Endodermal cell (in vitro differentiated cells): ENCODE results near the gene PTPRQ. TPM values are rescaled to one million over a fixed set of nuclear protein-coding genes. Genes with fewer than 3 reads are reported as not detected.

Experiments
- DNase-seq: peaks from one replicate; pipeline ENCODE4 v3.0.0-alpha.2; 2017
- H3K27ac ChIP-seq: 2 replicates; pipeline ENCODE4 v1.5.1; 2013; ENCODE audit warnings: mild to moderate bottlenecking, low read depth, low read length, moderate library complexity
- H3K27me3 ChIP-seq: 2 replicates; pipeline ENCODE4 v1.6.1; 2013; ENCODE audit warnings: mild to moderate bottlenecking, low read length, moderate library complexity; ENCODE audit not compliant: insufficient read depth, control insufficient read depth, poor library complexity, severe bottlenecking
- H3K36me3 ChIP-seq: 2 replicates; pipeline ENCODE4 v1.7.0; 2013; ENCODE audit warnings: mild to moderate bottlenecking, low read length, moderate library complexity; ENCODE audit not compliant: control insufficient read depth, insufficient read depth
- H3K4me1 ChIP-seq: one replicate; pipeline ENCODE4 v1.7.0; 2013; ENCODE audit warnings: low read length; ENCODE audit not compliant: control insufficient read depth, insufficient read depth
- H3K4me3 ChIP-seq: 2 replicates; pipeline ENCODE4 v1.5.1; 2013; ENCODE audit warnings: mild to moderate bottlenecking, low read length, moderate library complexity
- H3K9ac ChIP-seq: 2 replicates; pipeline ENCODE4 v1.6.1; 2013; ENCODE audit warnings: mild to moderate bottlenecking, low read length, moderate library complexity; ENCODE audit not compliant: poor library complexity, severe bottlenecking; ENCODE audit errors: extremely low read depth
- H3K9me3 ChIP-seq: 2 replicates; pipeline ENCODE4 v1.6.1; 2013; ENCODE audit warnings: mild to moderate bottlenecking, low read length, moderate library complexity; ENCODE audit not compliant: control insufficient read depth
- H3K27ac Mint-ChIP-seq: 2 replicates; pipeline ENCODE4 v1.8.0; 2020; ENCODE audit warnings: mixed read lengths
- H3K27me3 Mint-ChIP-seq: 2 replicates; pipeline ENCODE4 v1.8.0; 2021; ENCODE audit warnings: mild to moderate bottlenecking, mixed read lengths; ENCODE audit not compliant: insufficient read depth
- H3K36me3 Mint-ChIP-seq: 2 replicates; pipeline ENCODE4 v1.8.0; 2020; ENCODE audit warnings: low read depth, mixed read lengths
- H3K4me1 Mint-ChIP-seq: 2 replicates; pipeline ENCODE4 v1.8.0; 2020; ENCODE audit warnings: mixed read lengths
- H3K4me3 Mint-ChIP-seq: 2 replicates; pipeline ENCODE4 v1.8.0; 2020; ENCODE audit warnings: mild to moderate bottlenecking, moderate library complexity, mixed read lengths
- H3K9me3 Mint-ChIP-seq: 2 replicates; pipeline ENCODE4 v1.8.0; 2020; ENCODE audit warnings: mild to moderate bottlenecking, mixed read lengths
- CTCF ChIP-seq: fragments of 200-600 bp; sonication (generic); conservative IDR thresholded peaks from 2 replicates; pipeline ENCODE4 v1.5.0; 2021; ENCODE audit warnings: antibody characterized with exemption, mild to moderate bottlenecking
- WGBS, 2 experiments: methylation state at CpG; one replicate each; pipeline versions ENCODE4 v1.1.5 to v1.1.7; 2013; ENCODE audit warnings: missing lambda C conversion rate in 2 of 2, mixed read lengths in 1 of 2; ENCODE audit not compliant: insufficient coverage in 1 of 2, insufficient read length in 1 of 2; 5-methylcytosine and 5-hydroxymethylcytosine counted together
- total RNA-seq, 2 donors: library from RNA; stranded (reverse); fragmentation: NEBNext Ultra II Directional in 1 of 2; extraction: Animal tissue kit (Norgen Biotek cat#: 25700) in 1 of 2; gene quantifications; 2 replicates in 1 of 2; 3 replicates in 1 of 2; pipeline ENCODE4 v1.2.1, GENCODE V29; 2021

PTPRQ gene
- total RNA-seq, 2 donors from 2014 or later: 0.13 TPM; not detected in 1

GRCh38 chr12:80622271-80622670, 178.2 kb downstream of the PTPRQ start:
- H3K4me3 Mint-ChIP-seq: no peak overlapping the region
- no peaks in the 10 kb centered on the region for H3K36me3 Mint-ChIP-seq
- Histone ChIP-seq H3K9ac (no peak overlapping the region), H3K4me1 (no peaks in the 10 kb centered on the region), H3K4me3 (no peak overlapping the region), H3K27me3 (no peaks in the 10 kb centered on the region), H3K36me3 (no peaks in the 10 kb centered on the region), H3K27ac (no peak overlapping the region), H3K9me3 (no peaks in the 10 kb centered on the region)
- WGBS, 2 experiments: 80 to 100% methylated on average over 1 of the region's 1 CpG
- no peaks in the 10 kb centered on the region for H3K27me3 Mint-ChIP-seq
- H3K4me1 Mint-ChIP-seq: peaks cover 8% of the 10 kb centered on the region
- TF ChIP-seq CTCF: peak; percentile 27
- H3K27ac Mint-ChIP-seq: no peak overlapping the region
- no peaks in the 10 kb centered on the region for H3K9me3 Mint-ChIP-seq
- no peak for DNase-seq

GRCh38 chr12:80625051-80625450, 181.0 kb downstream of the PTPRQ start:
- TF ChIP-seq CTCF: no peak
- no peak for DNase-seq
- Histone ChIP-seq H3K27ac (no peak overlapping the region), H3K9ac (no peak overlapping the region), H3K4me3 (no peak overlapping the region), H3K27me3 (no peaks in the 10 kb centered on the region), H3K4me1 (no peaks in the 10 kb centered on the region), H3K36me3 (no peaks in the 10 kb centered on the region), H3K9me3 (no peaks in the 10 kb centered on the region)
- Mint-ChIP-seq H3K9me3 (no peaks in the 10 kb centered on the region), H3K4me1 (peaks cover 16% of the 10 kb centered on the region), H3K27me3 (no peaks in the 10 kb centered on the region), H3K36me3 (no peaks in the 10 kb centered on the region), H3K4me3 (no peak overlapping the region), H3K27ac (no peak overlapping the region)
- 89% methylated on average over 1 of the region's 1 CpG; no CpG with 5 or more reads in 1 of the 2 experiments for WGBS, 2 experiments

GRCh38 chr12:80625901-80626300, 181.9 kb downstream of the PTPRQ start:
- Mint-ChIP-seq H3K27ac (no peak overlapping the region), H3K36me3 (no peaks in the 10 kb centered on the region)
- no peak for DNase-seq

More at GRCh38 chr12:80625901-80626300, 181.9 kb downstream of the PTPRQ start:
- no peaks in the 10 kb centered on the region for H3K4me1 ChIP-seq
- H3K9me3 ChIP-seq: no peaks in the 10 kb centered on the region
- no peak overlapping the region for H3K4me3 ChIP-seq
- H3K4me3 Mint-ChIP-seq: no peak overlapping the region
- WGBS, 2 experiments: 92 to 94% methylated on average over 2 to 3 of the region's 3 CpGs
- no peak overlapping the region for H3K27ac ChIP-seq
- no peaks in the 10 kb centered on the region for H3K9me3 Mint-ChIP-seq
- no peaks in the 10 kb centered on the region for H3K27me3 ChIP-seq
- TF ChIP-seq CTCF: no peak
- no peaks in the 10 kb centered on the region for H3K27me3 Mint-ChIP-seq
- no peaks in the 10 kb centered on the region for H3K36me3 ChIP-seq
- peaks cover 16% of the 10 kb centered on the region for H3K4me1 Mint-ChIP-seq
- no peak overlapping the region for H3K9ac ChIP-seq
